IMR-90 (cell line): ENCODE data around the gene RAPGEF1. TPM values are rescaled to one million over a fixed set of nuclear protein-coding genes. Genes with fewer than 3 reads are reported as not detected.
A peak's percentile ranks its signal among the peaks of the same experiment; 100 is the strongest.

Experiments
- ATAC-seq: fragments of 200-7000 bp; cut with Tn5 transposase; 2 replicates; pipeline ENCODE4 v1.9.1; 2020; ENCODE audit warnings: low read depth, mild to moderate bottlenecking, moderate library complexity
- BruUV-seq: library from RNA; stranded (reverse); fragments of 400-500 nt; replicated peaks from 2 replicates; lab custom pipeline; 2021; lab: Mats Ljungman, UMichigan
- CTCF ChIA-PET: fragments of 300-600 bp; formaldehyde crosslinking; extraction: SDS; loops from one replicate; lab custom pipeline; 2021; ENCODE audit warnings: antibody characterized with exemption; lab: Yijun Ruan, JAX
- POLR2A ChIA-PET: fragments of 300-600 bp; sonication (Branson Sonifier 250); formaldehyde crosslinking; loops from one replicate; lab custom pipeline; 2022; ENCODE audit warnings: antibody characterized with exemption; ENCODE audit not compliant: unreplicated experiment; lab: Charles Lee
- DNase-seq: peaks from one replicate; pipeline ENCODE4 v3.0.0; 2013
- H2AFZ ChIP-seq: replicated peaks from 2 replicates; pipeline ENCODE3; 2013; ENCODE audit warnings: low read length, mild to moderate bottlenecking; ENCODE audit not compliant: poor library complexity
- H2AK5ac ChIP-seq: 2 replicates; pipeline ENCODE4 v1.6.1; 2013; ENCODE audit warnings: low read depth, low read length, inconsistent platforms
- H2AK9ac ChIP-seq: replicated peaks from 2 replicates; pipeline ENCODE3; 2013; ENCODE audit warnings: mild to moderate bottlenecking, low read depth, low read length, moderate library complexity; ENCODE audit not compliant: poor library complexity
- H2BK120ac ChIP-seq: 2 replicates; pipeline ENCODE4 v1.6.1; 2013; ENCODE audit warnings: low read depth, low read length, inconsistent platforms
- H2BK15ac ChIP-seq: 3 replicates; pipeline ENCODE4 v1.6.1; 2013; ENCODE audit warnings: low read depth, low read length, inconsistent platforms
- H2BK20ac ChIP-seq: 2 replicates; pipeline ENCODE4 v1.6.1; 2013; ENCODE audit warnings: low read depth, mild to moderate bottlenecking, inconsistent platforms, low read length, moderate library complexity
- H2BK5ac ChIP-seq: 2 replicates; pipeline ENCODE4 v1.6.1; 2013; ENCODE audit warnings: mild to moderate bottlenecking, low read depth, low read length, inconsistent platforms; ENCODE audit not compliant: poor library complexity, severe bottlenecking
- H3K14ac ChIP-seq: replicated peaks from 2 replicates; pipeline ENCODE4 v1.6.1; 2013; ENCODE audit warnings: low read depth, low read length, inconsistent platforms
- H3K18ac ChIP-seq: 2 replicates; pipeline ENCODE4 v1.6.1; 2013; ENCODE audit warnings: low read depth, low read length, control low read depth
- H3K23ac ChIP-seq: 2 replicates; pipeline ENCODE4 v1.6.1; 2013; ENCODE audit warnings: low read depth, low read length, inconsistent platforms
- H3K27ac ChIP-seq: 2 replicates; pipeline ENCODE4 v1.5.1; 2013; ENCODE audit warnings: mild to moderate bottlenecking, control low read depth, low read length; ENCODE audit not compliant: insufficient read depth
- H3K27me3 ChIP-seq: 2 replicates; pipeline ENCODE4 v1.6.1; 2013; ENCODE audit warnings: low read length; ENCODE audit not compliant: control insufficient read depth, insufficient read depth
- H3K36me3 ChIP-seq: 2 replicates; pipeline ENCODE4 v1.6.1; 2013; ENCODE audit warnings: low read length, mixed read lengths; ENCODE audit not compliant: control insufficient read depth, insufficient read depth
- H3K4ac ChIP-seq: 2 replicates; pipeline ENCODE4 v1.6.1; 2013; ENCODE audit warnings: low read depth, low read length, inconsistent platforms
- H3K4me1 ChIP-seq: 2 replicates; pipeline ENCODE4 v1.6.1; 2013; ENCODE audit warnings: low read length, mixed read lengths; ENCODE audit not compliant: control insufficient read depth, insufficient read depth
- H3K4me2 ChIP-seq: 2 replicates; pipeline ENCODE4 v1.6.1; 2013; ENCODE audit warnings: low read depth, mild to moderate bottlenecking, control low read depth, low read length, moderate library complexity
- H3K4me3 ChIP-seq: 2 replicates; pipeline ENCODE4 v1.5.1; 2013; ENCODE audit warnings: low read depth, mild to moderate bottlenecking, control low read depth, low read length, moderate library complexity; ENCODE audit not compliant: insufficient read depth
- H3K56ac ChIP-seq: 2 replicates; pipeline ENCODE4 v1.6.1; 2013; ENCODE audit warnings: low read length, inconsistent platforms; ENCODE audit not compliant: insufficient read depth; ENCODE audit errors: extremely low read depth
- H3K79me1 ChIP-seq, 2 experiments: 2 replicates each; pipeline ENCODE4 v1.6.1; 2013; ENCODE audit warnings: low read length in 2 of 2, inconsistent platforms in 1 of 2, low read depth in 1 of 2
- H3K9ac ChIP-seq: 2 replicates; pipeline ENCODE4 v1.6.1; 2013; ENCODE audit warnings: low read depth, low read length, control low read depth
- H3K9me1 ChIP-seq: 2 replicates; pipeline ENCODE4 v1.6.1; 2013; ENCODE audit warnings: low read length, inconsistent platforms; ENCODE audit not compliant: insufficient read depth
- H3K9me3 ChIP-seq: 2 replicates; pipeline ENCODE4 v1.6.1; 2013; ENCODE audit warnings: low read length; ENCODE audit not compliant: control insufficient read depth, insufficient read depth
- H4K20me1 ChIP-seq: 2 replicates; pipeline ENCODE4 v1.6.1; 2013; ENCODE audit warnings: low read length, inconsistent platforms; ENCODE audit not compliant: insufficient read depth
- H4K5ac ChIP-seq: 2 replicates; pipeline ENCODE4 v1.6.1; 2013; ENCODE audit warnings: mild to moderate bottlenecking, low read depth, low read length, control low read depth
- H4K8ac ChIP-seq, 2 experiments: 2 replicates each; pipeline ENCODE4 v1.6.1; 2013; ENCODE audit warnings: low read depth in 2 of 2, low read length in 2 of 2, control low read depth in 1 of 2, inconsistent platforms in 1 of 2
- H4K91ac ChIP-seq: 2 replicates; pipeline ENCODE4 v1.6.1; 2013; ENCODE audit warnings: low read depth, low read length, inconsistent platforms; ENCODE audit not compliant: insufficient read depth
- BHLHE40 ChIP-seq: fragments of 150-350 bp; IDR thresholded peaks from 2 replicates; pipeline ENCODE4 v1.6.1; 2016; ENCODE audit warnings: mild to moderate bottlenecking, low read depth, low read length
- CEBPB ChIP-seq: IDR thresholded peaks from 2 replicates; pipeline ENCODE4 v1.6.1; 2012; ENCODE audit warnings: low read depth, low read length, improper control_type of control experiment
- CHD1 ChIP-seq: IDR thresholded peaks from 2 replicates; pipeline ENCODE4 v1.6.1; 2012; ENCODE audit warnings: low read depth, low read length, improper control_type of control experiment
- CTCF ChIP-seq: conservative IDR thresholded peaks from 2 replicates; pipeline ENCODE4 v1.5.1; 2012; ENCODE audit warnings: mild to moderate bottlenecking, low read depth, low read length, improper control_type of control experiment
- FOS ChIP-seq: fragments of 150-350 bp; IDR thresholded peaks from 2 replicates; pipeline ENCODE4 v1.6.1; 2016; ENCODE audit warnings: low read depth, low read length
- MAFK ChIP-seq: IDR thresholded peaks from 2 replicates; pipeline ENCODE4 v1.6.1; 2012; ENCODE audit warnings: low read depth, low read length, improper control_type of control experiment
- MAZ ChIP-seq: IDR thresholded peaks from 2 replicates; pipeline ENCODE4 v1.6.1; 2012; ENCODE audit warnings: low read depth, mild to moderate bottlenecking, low read length, improper control_type of control experiment, moderate library complexity, borderline replicate concordance
- MXI1 ChIP-seq: IDR thresholded peaks from 2 replicates; pipeline ENCODE4 v1.6.1; 2012; ENCODE audit warnings: low read depth, mild to moderate bottlenecking, low read length, moderate library complexity, borderline replicate concordance
- NFE2L2 ChIP-seq: fragments of 150-350 bp; IDR thresholded peaks from 2 replicates; pipeline ENCODE4 v1.6.1; 2016; ENCODE audit warnings: low read depth, mild to moderate bottlenecking, low read length
- POLR2A ChIP-seq: IDR thresholded peaks from 2 replicates; pipeline ENCODE4 v1.6.1; 2012; ENCODE audit warnings: mild to moderate bottlenecking, low read depth, low read length
- RAD21 ChIP-seq: IDR thresholded peaks from 2 replicates; pipeline ENCODE4 v1.6.1; 2012; ENCODE audit warnings: low read length, improper control_type of control experiment
- RCOR1 ChIP-seq: IDR thresholded peaks from 2 replicates; pipeline ENCODE4 v1.6.1; 2012; ENCODE audit warnings: mild to moderate bottlenecking, low read length, improper control_type of control experiment; ENCODE audit not compliant: insufficient replicate concordance
- RFX5 ChIP-seq: IDR thresholded peaks from 2 replicates; pipeline ENCODE4 v1.8.0; 2012; ENCODE audit warnings: low read depth, mild to moderate bottlenecking, low read length, moderate library complexity
- SMC3 ChIP-seq: fragments of 150-350 bp; IDR thresholded peaks from 2 replicates; pipeline ENCODE4 v1.6.1; 2016; ENCODE audit warnings: low read depth, mild to moderate bottlenecking, antibody characterized with exemption, low read length, moderate library complexity
- USF2 ChIP-seq: fragments of 150-350 bp; IDR thresholded peaks from 2 replicates; pipeline ENCODE4 v1.6.1; 2017; ENCODE audit warnings: mild to moderate bottlenecking, antibody characterized with exemption, low read length, low read depth
- WGBS, 2 experiments: methylation state at CpG; one replicate each; pipeline versions ENCODE4 v1.1.5 to v1.1.7; 2013; ENCODE audit warnings: missing lambda C conversion rate in 2 of 2; ENCODE audit not compliant: insufficient read length in 1 of 2; ENCODE audit errors: extremely low coverage in 2 of 2; 5-methylcytosine and 5-hydroxymethylcytosine counted together
- dilution Hi-C: fragments of 300-500 bp; cut with HindIII; formaldehyde crosslinking; loops from one replicate; pipeline ENCODE4 v1.14.3; 2018; ENCODE audit warnings: low sequenced_read_pairs; ENCODE audit not compliant: unreplicated experiment
- in situ Hi-C: fragments of 300-500 bp; cut with MboI; formaldehyde crosslinking; loops from 3 replicates; pipeline ENCODE4 v1.14.3; 2019; ENCODE audit warnings: low sequenced_read_pairs, inconsistent platforms, mixed read lengths
- intact Hi-C: fragments of 100-400 bp; cut with micrococcal nuclease; formaldehyde crosslinking; loops from 2 replicates; pipeline ENCODE4 v1.10.0; 2022
- polyA plus RNA-seq, 3 experiments: library from polyadenylated mRNA; depleted of rRNA; stranded (reverse); fragments of >200 nt; gene quantifications; 2 replicates each; pipeline ENCODE4 v1.2.3, GENCODE V29; 2012; ENCODE audit warnings: low replicate concordance in 1 of 3
- total RNA-seq: library from RNA; depleted of rRNA; stranded (reverse); fragments of >200 nt; gene quantifications from 2 replicates; pipeline ENCODE4 v1.2.3, GENCODE V29; 2012

The RAPGEF1 gene
- total and polyA plus RNA-seq, 2 of the 4 experiments (the other 2 are of a cell fraction), result 13.1 to 22.3 TPM

GRCh38 chr9:131590907-131591844 is 148.7 kb downstream of the RAPGEF1 start:
- in situ Hi-C loops, result loop anchor here (5.0 to 25.0 kb wide), 2 partner anchors 151 to 671 kb away; partner anchors contain the start of gene RAPGEF1
- BruUV-seq, result no TSS peak
- CTCF ChIA-PET, result interaction anchor here (0.6 to 1.7 kb wide), 8 partner anchors 11 to 171 kb away, joined by 3 to 6 read pairs (median 4); no protein-coding TSS in a partner anchor
- TF ChIP-seq SMC3 (peak; percentile 99), BHLHE40 (no peak), USF2 (peak; percentile 56; the same call in 1 of the 2 replicates), MXI1 (no peak), RCOR1 (no peak), RFX5 (no peak), MAZ (peak; percentile 75), CEBPB (no peak), CHD1 (no peak), NFE2L2 (no peak), POLR2A (no peak), MAFK (no peak), RAD21 (peak; percentile 94), CTCF (peak; percentile 97), FOS (no peak)

More at GRCh38 chr9:131590907-131591844, 148.7 kb downstream of the RAPGEF1 start:
- Histone ChIP-seq H3K27ac (no peak overlapping the region), H2BK15ac (no peak overlapping the region), H4K91ac (no peak overlapping the region), H3K56ac (no peak overlapping the region), H3K27me3 (no peaks in the 10 kb centered on the region), H4K8ac (no peak overlapping the region), H3K9me3 (no peaks in the 10 kb centered on the region), H3K14ac (no peak overlapping the region), H2AFZ (peak overlapping the region; percentile 64), H4K5ac (no peak overlapping the region), H3K4me3 (no peak overlapping the region), H2AK5ac (peak overlapping the region; percentile 44; the same call in 1 of the 2 replicates), H3K9ac (no peak overlapping the region), H3K9me1 (peaks cover 6% of the 10 kb centered on the region; the same call in 1 of the 2 replicates), H4K20me1 (no peaks in the 10 kb centered on the region; the same call in 1 of the 2 replicates), H3K4ac (no peak overlapping the region), H2BK20ac (no peak overlapping the region), H2BK120ac (no peak overlapping the region), H2AK9ac (no peak overlapping the region), H3K4me1 (0 out of 2 replicates have a peak, but pooled peaks cover 3% of the 10 kb centered on the region), H3K36me3 (peaks cover 38% of the 10 kb centered on the region), H2BK5ac (no peak overlapping the region), H3K79me1 (no peaks in the 10 kb centered on the region), H3K4me2 (no peak overlapping the region), H3K23ac (no peak overlapping the region), H3K18ac (no peak overlapping the region)
- dilution Hi-C loops (no loop called here), intact Hi-C loops (loop anchor here (1.0 to 5.0 kb wide), 3 partner anchors 66 to 156 kb away; no protein-coding TSS in a partner anchor)
- DNase-seq (peak; percentile 70), ATAC-seq (peak; percentile 97)
- POLR2A ChIA-PET, result no interaction called here
- 89% methylated on average over 7 of the region's 21 CpGs; no CpG with 5 or more reads in 1 of the 2 experiments for WGBS, 2 experiments
